ENCODE measurements around the gene BMF.
"Not testable (repeated sequence)": the region's sequence is repeated elsewhere in the genome, so short reads cannot be mapped to it uniquely, and the experiment has no call there.

Gene BMF

GRCh38 chr15:40130799-40131502 lies 22.3 kb upstream of the BMF start:
- H3K36me3 ChIP-seq: no peaks in the 10 kb centered on the region
- no peak for DNase-seq
- H3K27ac ChIP-seq: no peak overlapping the region
- no peaks in the 10 kb centered on the region for H3K9me3 ChIP-seq (ENCODE audit: severe bottlenecking)
- TF ChIP-seq, protein P1, sequence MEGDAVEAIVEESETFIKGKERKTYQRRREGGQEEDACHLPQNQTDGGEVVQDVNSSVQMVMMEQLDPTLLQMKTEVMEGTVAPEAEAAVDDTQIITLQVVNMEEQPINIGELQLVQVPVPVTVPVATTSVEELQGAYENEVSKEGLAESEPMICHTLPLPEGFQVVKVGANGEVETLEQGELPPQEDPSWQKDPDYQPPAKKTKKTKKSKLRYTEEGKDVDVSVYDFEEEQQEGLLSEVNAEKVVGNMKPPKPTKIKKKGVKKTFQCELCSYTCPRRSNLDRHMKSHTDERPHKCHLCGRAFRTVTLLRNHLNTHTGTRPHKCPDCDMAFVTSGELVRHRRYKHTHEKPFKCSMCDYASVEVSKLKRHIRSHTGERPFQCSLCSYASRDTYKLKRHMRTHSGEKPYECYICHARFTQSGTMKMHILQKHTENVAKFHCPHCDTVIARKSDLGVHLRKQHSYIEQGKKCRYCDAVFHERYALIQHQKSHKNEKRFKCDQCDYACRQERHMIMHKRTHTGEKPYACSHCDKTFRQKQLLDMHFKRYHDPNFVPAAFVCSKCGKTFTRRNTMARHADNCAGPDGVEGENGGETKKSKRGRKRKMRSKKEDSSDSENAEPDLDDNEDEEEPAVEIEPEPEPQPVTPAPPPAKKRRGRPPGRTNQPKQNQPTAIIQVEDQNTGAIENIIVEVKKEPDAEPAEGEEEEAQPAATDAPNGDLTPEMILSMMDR (IDR thresholded peaks at IDR 0.05; ENCODE audit: low read depth, low read length): no peak
- H3K27me3 ChIP-seq (ENCODE audit: insufficient read depth, low read depth, severe bottlenecking): no peaks in the 10 kb centered on the region
- no peak overlapping the region for H3K4me3 ChIP-seq (ENCODE audit: low read depth, low read length)

DNA sequence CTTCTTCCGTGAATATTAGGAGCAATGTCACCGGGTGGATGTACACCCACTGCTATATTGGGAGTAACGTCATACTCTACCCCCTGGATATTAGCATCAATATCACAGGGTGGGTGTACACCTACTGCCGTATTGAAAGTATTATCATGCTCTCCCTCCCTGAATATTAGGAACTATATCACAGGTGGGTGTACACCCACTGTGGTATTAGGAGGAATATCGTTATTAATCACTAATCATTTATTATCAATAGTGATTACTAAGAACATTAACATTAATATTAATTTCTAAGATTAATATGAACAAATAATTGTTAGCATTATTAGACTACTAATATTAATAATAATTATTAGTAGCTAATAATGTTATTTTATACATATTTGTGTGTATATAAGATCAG lies 21.4 kb upstream of the BMF start:
- DNase-seq: no peak
- H3K9me3 ChIP-seq (ENCODE audit: severe bottlenecking): no peaks in the 10 kb centered on the region
- TF ChIP-seq, protein P1 (IDR thresholded peaks at IDR 0.05; ENCODE audit: low read depth, low read length): no peak
- no peaks in the 10 kb centered on the region for H3K27me3 ChIP-seq (ENCODE audit: insufficient read depth, low read depth, severe bottlenecking)
- H3K36me3 ChIP-seq: no peaks in the 10 kb centered on the region
- no peak overlapping the region for H3K27ac ChIP-seq
- H3K4me3 ChIP-seq (ENCODE audit: low read depth, low read length): no peak overlapping the region

- TF ChIP-seq, protein P1 (IDR thresholded peaks at IDR 0.05; ENCODE audit: low read depth, low read length): no peak
- Histone ChIP-seq H3K36me3 (no peaks in the 10 kb centered on the region), H3K27me3 (ENCODE audit: insufficient read depth, low read depth, severe bottlenecking) (no peaks in the 10 kb centered on the region), H3K4me3 (ENCODE audit: low read depth, low read length) (no peak overlapping the region), H3K27ac (no peak overlapping the region), H3K9me3 (ENCODE audit: severe bottlenecking) (no peaks in the 10 kb centered on the region)
- DNase-seq: no peak
Measured at GRCh38 chr15:40128766-40129660, 20.3 kb upstream of the BMF start.

DNA sequence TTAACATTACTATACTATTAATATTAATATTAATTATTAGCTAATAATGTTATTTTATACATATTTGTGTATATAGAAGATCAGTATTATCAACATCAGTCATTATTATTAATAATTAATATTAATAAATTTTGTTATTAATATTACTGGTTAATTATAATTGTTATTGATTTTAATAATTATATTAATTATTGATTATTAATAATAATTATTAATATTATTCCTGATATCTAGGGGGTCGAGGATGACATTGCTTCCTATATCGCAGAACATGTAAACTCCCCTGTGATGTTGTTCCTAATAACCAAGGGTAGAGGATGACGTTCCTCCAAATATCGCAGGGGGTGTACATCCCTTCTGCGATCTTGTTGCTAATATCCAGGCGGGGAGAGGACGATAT lies 17.3 kb upstream of the BMF start:
- Histone ChIP-seq H3K9me3 (ENCODE audit: severe bottlenecking) (no peaks in the 10 kb centered on the region), H3K4me3 (ENCODE audit: low read depth, low read length) (no peak overlapping the region), H3K27ac (no peak overlapping the region), H3K27me3 (ENCODE audit: insufficient read depth, low read depth, severe bottlenecking) (no peaks in the 10 kb centered on the region), H3K36me3 (no peaks in the 10 kb centered on the region)
- no peak for DNase-seq
- TF ChIP-seq, protein P1 (IDR thresholded peaks at IDR 0.05; ENCODE audit: low read depth, low read length): no peak

GRCh38 chr15:40124807-40125285 lies 16.2 kb upstream of the BMF start:
- not testable (repeated sequence) for H3K27me3 ChIP-seq (ENCODE audit: insufficient read depth, low read depth, severe bottlenecking); H3K4me3 ChIP-seq (ENCODE audit: low read depth, low read length); H3K9me3 ChIP-seq (ENCODE audit: severe bottlenecking); H3K36me3 ChIP-seq; DNase-seq; H3K27ac ChIP-seq

DNA sequence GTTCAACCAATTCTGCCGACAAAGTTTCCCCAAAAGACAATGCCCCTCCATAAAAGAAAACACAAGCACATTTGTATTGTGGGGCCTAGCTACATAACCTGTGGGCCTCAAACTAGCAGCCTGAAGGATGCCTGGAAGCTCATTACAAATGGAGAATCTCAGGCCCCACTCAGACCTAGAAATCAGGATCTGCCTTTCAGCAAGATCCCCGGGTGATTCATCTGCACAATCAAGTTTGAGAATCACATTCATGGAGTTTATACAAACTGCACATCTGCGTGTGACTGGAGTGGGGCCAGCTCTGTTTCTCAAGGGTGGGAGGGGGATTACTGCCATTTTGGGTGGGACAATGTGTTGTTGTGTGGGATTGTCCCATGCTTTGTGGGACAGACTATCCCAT lies 15.7 kb upstream of the BMF start:
- not testable (repeated sequence) for H3K4me3 ChIP-seq (ENCODE audit: low read depth, low read length); H3K9me3 ChIP-seq (ENCODE audit: severe bottlenecking); DNase-seq; H3K36me3 ChIP-seq; H3K27ac ChIP-seq; H3K27me3 ChIP-seq (ENCODE audit: insufficient read depth, low read depth, severe bottlenecking)

- not testable (repeated sequence) for H3K27me3 ChIP-seq (ENCODE audit: insufficient read depth, low read depth, severe bottlenecking); H3K4me3 ChIP-seq (ENCODE audit: low read depth, low read length); H3K9me3 ChIP-seq (ENCODE audit: severe bottlenecking); DNase-seq; H3K36me3 ChIP-seq; H3K27ac ChIP-seq
Measured at GRCh38 chr15:40123863-40124262, 15.2 kb upstream of the BMF start.

DNA sequence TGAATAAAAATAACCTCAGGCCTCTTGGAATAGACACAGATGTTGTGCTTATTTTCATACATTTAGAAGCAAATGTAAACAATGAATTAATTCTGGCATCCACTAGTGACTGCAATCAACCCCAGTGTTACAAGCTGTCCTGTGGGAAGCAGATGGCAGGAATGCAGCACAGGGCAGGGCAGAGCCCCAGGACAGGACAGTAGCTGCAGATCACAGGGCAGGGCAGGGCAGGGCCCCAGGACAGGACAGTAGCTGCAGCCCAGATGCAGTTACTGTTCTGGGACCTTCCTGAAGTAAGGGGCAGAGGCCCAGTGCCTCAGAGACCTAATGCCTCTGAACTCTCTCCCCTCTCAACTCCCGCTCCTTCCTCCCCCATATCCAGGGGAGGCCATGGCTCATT lies 14.3 kb upstream of the BMF start:
- not testable (repeated sequence) for H3K27ac ChIP-seq; DNase-seq; H3K36me3 ChIP-seq; H3K4me3 ChIP-seq (ENCODE audit: low read depth, low read length); H3K9me3 ChIP-seq (ENCODE audit: severe bottlenecking); H3K27me3 ChIP-seq (ENCODE audit: insufficient read depth, low read depth, severe bottlenecking)
